SK-N-DZ (cell line): ENCODE results near the gene IGLL1. TPM values are rescaled to one million over a fixed set of nuclear protein-coding genes. Genes with fewer than 3 reads are reported as not detected.
"Not testable (repeated sequence)": the region's sequence is repeated elsewhere in the genome, so short reads cannot be mapped to it uniquely, and the experiment has no call there.

Experiments used
- DNase-seq: peaks from one replicate; pipeline ENCODE4 v3.0.0-alpha.2; 2015; ENCODE audit warnings: low spot score
- polyA plus RNA-seq, 2 experiments: library from polyadenylated mRNA; depleted of rRNA; stranded (reverse); fragments of >200 nt; gene quantifications; 2 replicates each; pipeline ENCODE4 v1.2.3, GENCODE V29; 2014

Gene IGLL1
- polyA plus RNA-seq (2014; cell fraction: cytosol; rRNA removed): not detected in 2 replicates
- not detected in 2 replicates for polyA plus RNA-seq (2014; cell fraction: nucleus; rRNA removed)

DNA sequence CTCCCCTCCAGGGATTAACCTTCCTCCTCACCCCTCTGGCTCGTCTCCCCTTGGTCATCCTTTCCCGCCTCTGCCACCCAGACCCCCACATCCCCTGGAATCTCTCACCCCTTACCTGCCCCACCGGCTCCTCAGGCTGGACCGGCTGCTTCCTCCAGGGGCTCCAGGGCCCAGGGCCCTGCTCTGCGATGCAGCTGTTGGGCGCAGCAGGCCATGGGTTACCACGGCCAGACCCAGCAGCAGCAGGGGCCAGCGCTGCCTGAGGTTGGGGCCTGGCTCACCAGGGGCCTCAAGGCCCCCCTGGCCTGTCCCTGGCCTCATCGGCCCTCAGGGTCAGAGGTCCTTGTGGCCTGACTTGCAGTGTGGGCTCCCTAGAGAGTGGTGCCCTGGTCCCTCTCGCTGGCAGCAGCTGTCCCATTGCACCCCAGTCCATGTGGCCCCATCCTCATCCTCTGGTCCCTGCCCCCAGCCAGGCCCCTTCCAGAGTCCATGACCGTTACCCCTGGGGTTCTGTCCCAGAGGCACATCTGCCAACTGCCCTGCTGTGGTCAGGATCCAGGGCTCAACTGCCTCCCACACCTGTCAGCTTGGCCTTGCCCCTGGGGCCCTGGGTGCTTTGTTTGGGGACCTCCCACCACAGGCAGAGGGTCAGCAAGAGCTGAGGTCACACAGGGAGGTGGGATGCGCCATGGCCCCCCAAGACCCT lies at the start of gene IGLL1:
IGLL1 (minus strand) TSS at position 421 of the 706 bp plus-strand sequence; CDS start at position 321, 100 bp downstream.
- no peak for DNase-seq

- DNase-seq: not testable (repeated sequence)
These were observed 48.1 kb upstream of the IGLL1 start for GRCh38 chr22:23628056-23628743.

DNA sequence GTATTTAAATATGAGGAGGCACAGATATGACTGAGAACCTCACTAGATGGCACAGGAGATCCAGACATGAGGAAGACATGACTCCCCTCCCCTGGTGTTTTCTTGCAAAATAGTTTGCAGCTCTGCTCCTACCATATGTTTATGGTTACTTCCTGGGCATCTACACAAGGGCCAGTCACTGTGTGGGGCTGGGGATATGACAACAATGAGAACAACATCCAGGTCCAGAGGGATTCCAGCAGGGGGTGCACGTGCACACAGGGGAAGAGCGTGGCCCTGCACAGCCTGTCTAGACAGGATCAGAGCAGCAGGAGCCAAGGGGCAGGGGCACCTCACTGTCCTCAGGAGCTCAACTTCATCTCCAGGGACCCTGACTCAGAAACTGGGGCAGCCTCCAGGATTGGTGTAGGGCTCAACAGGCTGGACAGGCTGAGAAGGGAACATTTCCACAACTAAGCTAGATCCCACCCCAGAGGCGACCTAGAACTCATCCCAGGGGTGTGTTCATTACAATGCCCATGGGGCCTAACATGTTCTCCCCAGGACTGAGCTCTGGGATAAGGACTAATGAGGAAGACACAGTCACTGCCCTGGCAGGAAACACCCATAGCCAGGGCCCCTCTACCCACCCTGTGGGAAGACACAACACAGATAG lies 47.4 kb upstream of the IGLL1 start:
- DNase-seq: not testable (repeated sequence)

DNA sequence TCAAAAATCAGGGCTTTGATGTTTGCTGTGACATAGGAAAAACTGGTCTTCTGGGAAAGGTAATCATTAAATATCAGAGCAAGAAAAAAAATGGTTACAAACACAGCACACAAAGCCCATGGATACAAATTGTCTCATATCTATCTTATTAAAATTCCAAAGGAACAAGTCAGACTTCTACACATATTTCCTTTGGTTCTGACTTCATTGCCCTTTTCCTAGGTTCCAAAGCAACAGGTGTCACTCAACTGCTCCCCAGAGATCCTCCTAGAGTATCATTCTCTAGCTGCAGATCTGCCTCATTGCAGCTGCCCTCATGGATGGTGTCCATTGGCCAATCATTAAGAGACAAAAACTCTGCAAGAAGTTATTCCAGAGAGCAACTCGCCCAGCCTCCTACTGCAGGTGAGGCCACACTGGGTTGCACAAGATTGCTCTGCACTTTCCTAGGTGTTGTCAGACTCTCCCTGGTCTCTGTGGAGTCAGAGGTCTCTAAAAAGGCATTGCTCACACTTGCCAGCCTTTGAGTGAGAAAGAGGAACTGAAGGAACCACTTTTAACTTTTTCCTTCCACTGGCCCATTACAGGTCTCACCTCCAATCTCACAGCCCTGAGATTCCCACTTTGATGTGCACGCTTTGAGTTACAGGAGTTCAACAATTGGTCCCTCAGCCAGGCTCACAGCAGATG lies 46.3 kb upstream of the IGLL1 start:
- DNase-seq: no peak

DNA sequence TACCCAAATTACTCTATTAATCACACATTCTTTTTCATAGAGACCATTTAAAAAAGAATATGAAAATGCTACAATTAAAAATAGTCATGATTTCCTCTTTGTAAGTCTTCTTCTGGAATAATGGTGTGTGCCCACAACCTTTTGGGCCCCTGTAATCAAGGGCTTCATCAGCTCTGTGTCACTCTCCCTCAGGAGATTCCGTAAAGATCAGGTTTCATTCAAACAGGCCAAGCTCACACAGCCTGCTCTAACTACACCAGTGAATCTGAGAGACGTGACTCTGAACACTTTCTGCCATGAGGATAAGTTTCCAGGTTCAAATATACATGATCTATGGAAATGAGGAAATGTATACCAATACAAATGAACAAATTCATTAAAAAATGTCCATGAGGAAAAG lies 42.5 kb upstream of the IGLL1 start:
- no peak for DNase-seq

GRCh38 chr22:23621916-23622315 lies 41.8 kb upstream of the IGLL1 start:
- DNase-seq: not testable (repeated sequence)

- no peak for DNase-seq
These were observed 41.1 kb upstream of the IGLL1 start for GRCh38 chr22:23621082-23621780.

DNA sequence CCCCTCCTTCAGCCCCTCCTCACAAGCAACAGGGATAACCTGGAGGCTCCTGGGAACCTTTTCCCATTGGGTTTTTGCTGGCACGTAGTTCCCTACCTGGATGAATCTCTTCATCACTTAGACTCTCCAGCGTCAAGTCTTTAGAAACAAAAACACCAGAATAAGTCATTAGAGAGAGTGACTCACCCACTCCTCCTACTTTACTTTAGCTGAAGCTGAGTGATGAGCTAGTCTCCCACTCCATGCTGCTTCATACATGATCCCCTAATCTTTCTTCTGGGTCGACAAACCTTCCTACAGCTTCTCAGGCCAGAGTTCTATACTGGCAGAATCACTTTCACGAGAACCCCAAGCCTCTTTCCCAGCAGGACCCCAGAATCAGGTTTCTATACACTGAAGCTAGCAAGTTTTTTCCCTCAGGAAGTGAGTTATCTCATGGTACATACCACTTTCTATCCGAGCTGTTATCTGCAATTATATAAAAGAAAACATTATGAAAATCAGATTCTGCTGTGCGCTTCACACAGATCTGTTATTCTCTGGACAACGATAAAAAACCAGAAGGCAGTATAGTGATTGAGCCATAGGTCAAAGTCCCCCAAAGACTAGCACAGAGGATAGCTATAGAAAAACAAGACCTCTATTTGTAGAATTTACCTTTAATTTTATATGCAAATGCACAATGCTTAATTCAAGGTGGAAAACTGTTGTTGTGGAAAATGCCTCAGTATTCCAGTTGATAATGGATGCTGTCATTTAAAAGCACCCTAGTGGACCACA lies 33.3 kb upstream of the IGLL1 start:
- no peak for DNase-seq

DNA sequence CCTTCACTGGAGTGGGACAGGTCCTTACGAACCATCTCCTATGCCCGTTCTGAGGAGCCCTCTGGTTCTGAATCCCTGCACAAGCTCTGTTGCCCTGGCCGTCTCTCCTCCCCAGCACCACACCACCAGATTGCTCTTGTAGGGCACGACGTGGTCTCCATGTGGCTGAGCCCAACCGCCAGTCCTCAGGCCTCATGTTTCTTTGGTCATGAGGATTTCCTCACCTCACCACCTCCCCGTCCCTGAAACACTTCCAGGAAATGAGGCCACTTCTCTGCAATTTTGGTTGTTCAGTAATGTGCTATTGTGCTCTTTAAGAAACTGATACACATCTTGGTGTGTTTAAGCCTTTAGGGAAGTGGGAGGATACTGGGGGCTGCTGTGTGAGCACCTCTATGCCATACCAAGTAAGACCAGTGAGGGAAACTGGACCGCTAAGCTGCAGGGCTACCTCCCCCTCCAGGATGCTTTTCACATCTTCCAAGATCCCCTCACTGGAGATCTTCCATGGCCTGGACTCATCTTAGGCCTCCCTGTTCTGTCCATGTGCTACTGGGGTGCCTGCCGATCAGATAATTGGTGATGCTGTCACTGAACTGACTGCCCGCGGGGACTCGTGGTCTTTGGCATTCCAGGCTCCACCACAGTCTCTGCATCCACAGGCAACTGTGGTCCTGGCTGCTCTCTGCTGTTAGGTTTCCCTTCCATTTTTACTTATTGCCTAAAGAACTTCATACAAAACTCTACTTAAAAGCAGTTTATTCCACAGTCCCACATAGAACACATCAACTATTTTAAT lies 30.1 kb upstream of the IGLL1 start:
- DNase-seq: no peak

GRCh38 chr22:23608583-23608982 lies 28.5 kb upstream of the IGLL1 start:
- no peak for DNase-seq

- DNase-seq: no peak
These were observed 26.4 kb upstream of the IGLL1 start for GRCh38 chr22:23606204-23607131.

- DNase-seq: no peak
These were observed 25.0 kb upstream of the IGLL1 start for GRCh38 chr22:23604939-23605712.

DNA sequence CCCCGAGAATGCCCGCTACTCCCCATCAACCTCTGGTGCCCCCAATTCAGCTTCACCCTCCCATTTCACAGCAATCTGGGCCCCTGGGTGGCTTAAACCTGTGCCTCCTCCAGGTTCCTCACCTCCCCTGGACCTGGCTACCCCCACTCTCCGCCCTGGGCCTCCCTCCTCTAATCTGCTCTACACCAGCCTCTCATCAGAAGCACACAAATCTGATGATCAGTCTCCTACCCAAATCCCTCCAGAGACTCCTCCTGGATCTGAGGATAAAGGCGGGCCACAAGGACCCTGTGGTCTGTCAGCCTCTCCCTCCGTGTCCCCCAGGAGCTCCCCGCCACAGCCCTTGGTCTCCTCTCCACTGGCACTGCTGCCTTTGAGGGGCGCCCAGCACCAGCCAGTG lies 23.2 kb upstream of the IGLL1 start:
- DNase-seq: no peak

DNA sequence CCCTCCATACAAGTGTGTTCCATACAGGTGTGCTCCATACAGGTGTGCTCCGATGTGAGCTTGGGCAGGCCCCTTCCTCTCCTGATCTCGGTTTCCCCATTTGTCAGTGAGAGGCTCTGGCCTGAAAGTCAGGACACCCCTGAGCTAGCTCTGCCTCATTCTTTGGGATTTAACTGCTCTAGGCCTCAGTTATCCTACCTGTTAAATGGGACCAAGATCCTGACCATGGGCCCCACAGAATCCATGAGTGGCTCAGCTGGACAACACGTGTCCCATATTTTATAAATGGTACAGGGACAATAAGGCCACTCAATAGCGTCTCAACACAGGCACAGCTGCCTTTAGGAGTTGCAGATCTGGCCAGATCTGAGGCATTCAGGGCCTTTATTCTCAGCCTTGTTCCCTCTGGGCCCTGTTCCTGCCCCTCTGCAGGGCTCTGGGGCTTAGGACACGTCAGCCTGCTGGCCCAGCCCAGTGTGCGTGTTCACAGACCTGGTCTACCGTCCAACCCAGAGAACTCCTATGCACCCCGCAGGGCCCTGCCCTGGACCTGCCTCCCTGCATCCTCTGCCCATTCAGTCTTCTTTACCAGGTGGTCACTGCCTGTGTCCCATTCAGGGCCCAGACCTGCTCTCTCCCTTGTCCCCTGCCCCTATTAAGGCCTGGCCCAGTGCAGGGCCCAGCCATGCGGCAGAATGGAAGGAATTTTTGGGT lies 18.9 kb upstream of the IGLL1 start:
- DNase-seq: no peak

- DNase-seq: not testable (repeated sequence)
These were observed 17.6 kb upstream of the IGLL1 start for GRCh38 chr22:23597576-23598268.

- not testable (repeated sequence) for DNase-seq
These were observed 15.8 kb upstream of the IGLL1 start for GRCh38 chr22:23595904-23596303.
